NT2/D1 (cell line): Measurements from ENCODE around the gene FLII.

Source experiments
- SUZ12 ChIP-seq: IDR thresholded peaks from 2 replicates; pipeline ENCODE4 v1.6.1; 2011; ENCODE audit not compliant: insufficient read length, insufficient read depth; ENCODE audit errors: extremely low read depth
- ZNF274 ChIP-seq: IDR thresholded peaks from 2 replicates; pipeline ENCODE4 v1.6.1; 2011; ENCODE audit warnings: mild to moderate bottlenecking, low read depth, low read length

GRCh38 chr17:18251204-18251603 is 7.3 kb downstream of the FLII start:
- no peak for TF ChIP-seq SUZ12
- no peak for TF ChIP-seq ZNF274
